Ovary (tissue), 9 donors: Measurements from ENCODE around the gene MED13. TPM values are rescaled to one million over a fixed set of nuclear protein-coding genes. Genes with fewer than 3 reads are reported as not detected.
"Not testable (repeated sequence)": the region's sequence is repeated elsewhere in the genome, so short reads cannot be mapped to it uniquely, and the experiment has no call there.

ENCODE experiments used
- DNase-seq, 5 donors: peaks; one replicate each; pipeline ENCODE4 v3.0.0-alpha.2; 2019 to 2020
- H3K27ac ChIP-seq, 2 donors: fragments of 200-600 bp; one replicate each; pipeline versions ENCODE4 v1.5.1 to v1.8.0; 2019 to 2022
- H3K27me3 ChIP-seq: fragments of 200-600 bp; one replicate; pipeline ENCODE4 v1.8.0; 2022
- H3K36me3 ChIP-seq: fragments of 200-600 bp; sonication (generic); one replicate; pipeline ENCODE4 v1.5.1; 2019
- H3K4me1 ChIP-seq: one replicate; pipeline ENCODE4 v1.8.1; 2013; ENCODE audit warnings: mild to moderate bottlenecking, moderate library complexity; ENCODE audit not compliant: insufficient read depth
- H3K4me3 ChIP-seq: fragments of 200-600 bp; sonication (generic); one replicate; pipeline ENCODE4 v1.5.1; 2017
- H3K9me3 ChIP-seq, 2 donors: fragments of 200-600 bp in 1 of 2; sonication (generic) in 1 of 2; one replicate each; pipeline versions ENCODE4 v1.5.1 to v1.8.1; 2013 to 2019; ENCODE audit warnings: mild to moderate bottlenecking in 1 of 2, moderate library complexity in 1 of 2
- EP300 ChIP-seq: sonication (generic); formaldehyde crosslinking; IDR thresholded peaks from one replicate; pipeline ENCODE4 v1.6.1; 2017; ENCODE audit warnings: antibody characterized with exemption
- POLR2A ChIP-seq: fragments of 450-650 bp; IDR thresholded peaks from one replicate; pipeline ENCODE4 v1.6.1; 2017; ENCODE audit warnings: antibody characterized with exemption, mild to moderate bottlenecking, moderate library complexity
- WGBS, 3 donors: extraction: QIAGEN DNeasy Blood & Tissue Kit in 1 of 3; methylation state at CpG; one replicate each; pipeline versions ENCODE4 v1.1.5 to v1.1.7; 2013 to 2017; 5-methylcytosine and 5-hydroxymethylcytosine counted together
- intact Hi-C, 4 donors: fragments of 100-400 bp; cut with DNase I; formaldehyde crosslinking; loops; one replicate each; pipeline versions ENCODE4 v1.11.0 to v1.15.1; 2022 to 2023
- polyA plus RNA-seq, 2 donors: library from polyadenylated mRNA; stranded (reverse); fragments of 200-250 nt in 1 of 2; fragments of 350-450 nt in 1 of 2; fragmentation: Illumina TruSeq in 1 of 2; extraction: RNeasy Lipid Tissue Mini Kit (QIAGEN cat#74804) in 1 of 2; gene quantifications; one replicate each; pipeline ENCODE4 v1.2.3, GENCODE V29; 2013 to 2014
- total RNA-seq, 7 donors: library from RNA; depleted of rRNA in 2 of 7; stranded (reverse); fragments of >200 nt in 2 of 7; fragmentation: NEBNext Ultra II Directional in 3 of 7; extraction: Animal tissue kit (Norgen Biotek cat#: 25700) in 3 of 7; gene quantifications; one replicate each; pipeline versions ENCODE4 v1.1.0 to v1.2.4, GENCODE V29; 2016 to 2023
- TF ChIP-seq, protein P1 (sequence below), 3 donors: fragments of 450-650 bp in 2 of 3; fragments of 200-600 bp in 1 of 3; IDR thresholded peaks; one replicate each; pipeline versions ENCODE4 v1.5.1 to v1.8.0; 2016 to 2022; ENCODE audit warnings: antibody characterized with exemption in 3 of 3, mild to moderate bottlenecking in 1 of 3
- donor health status: DM: no; HTN: no; CAD: no; lungs with moderate emphysema.
- donor health status: DM: no; HTN: no; CAD: no.
- donor health status: Bipolar disorder and iron deficiency.
- donor health status: DM: yes; HTN: yes; CAD: no.
- donor health status: DM: no; HTN: no; CAD: no.
- donor health status: DM: yes; HTN: yes; CAD: no.

MED13 gene
- total and polyA plus RNA-seq, 9 donors: 10.4 to 85.1 (median 55.8) TPM

DNA sequence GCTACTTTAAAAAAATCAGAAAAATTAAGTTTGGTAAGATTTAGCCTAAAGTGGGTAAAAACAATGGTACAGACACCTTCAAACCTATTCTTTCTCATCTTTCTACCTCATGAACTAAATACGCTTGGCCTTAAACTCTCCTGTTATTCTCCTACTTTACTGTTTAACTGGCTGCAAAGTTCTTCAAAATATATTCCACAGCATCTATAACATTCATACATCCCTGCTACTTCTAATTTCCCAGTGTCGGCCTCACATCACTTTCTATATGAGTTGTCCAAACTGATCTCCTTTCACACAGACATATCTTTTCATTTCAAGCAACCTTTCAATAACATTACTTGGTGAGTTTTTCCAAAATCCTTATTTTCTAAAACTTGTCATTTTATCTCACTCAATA lies 64.0 kb downstream of the MED13 start:
- 98 to 99% (median 99%) methylated on average over 2 of the region's 2 CpGs for WGBS, 3 donors

DNA sequence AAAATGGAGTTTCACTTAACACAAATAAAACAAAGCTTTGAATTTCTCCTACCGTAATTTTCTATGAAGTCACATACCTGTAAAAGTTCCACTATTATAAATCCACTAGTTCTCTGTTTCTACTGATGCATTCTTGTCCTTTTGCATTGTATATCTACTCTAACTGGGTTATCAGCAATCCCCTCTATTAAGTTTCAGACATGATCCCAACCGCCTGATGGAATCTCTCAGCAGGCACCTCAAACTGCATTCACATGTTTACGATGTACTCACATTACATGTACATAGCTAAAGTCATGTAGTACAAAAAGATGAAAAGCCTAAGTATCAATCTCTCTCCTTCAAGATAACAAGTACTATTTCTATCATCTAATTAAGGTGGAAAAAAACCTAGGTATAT lies 64.9 kb downstream of the MED13 start:
- peaks cover 2% of the 10 kb centered on the region for H3K4me1 ChIP-seq
- TF ChIP-seq POLR2A: no peak
- TF ChIP-seq, protein P1, sequence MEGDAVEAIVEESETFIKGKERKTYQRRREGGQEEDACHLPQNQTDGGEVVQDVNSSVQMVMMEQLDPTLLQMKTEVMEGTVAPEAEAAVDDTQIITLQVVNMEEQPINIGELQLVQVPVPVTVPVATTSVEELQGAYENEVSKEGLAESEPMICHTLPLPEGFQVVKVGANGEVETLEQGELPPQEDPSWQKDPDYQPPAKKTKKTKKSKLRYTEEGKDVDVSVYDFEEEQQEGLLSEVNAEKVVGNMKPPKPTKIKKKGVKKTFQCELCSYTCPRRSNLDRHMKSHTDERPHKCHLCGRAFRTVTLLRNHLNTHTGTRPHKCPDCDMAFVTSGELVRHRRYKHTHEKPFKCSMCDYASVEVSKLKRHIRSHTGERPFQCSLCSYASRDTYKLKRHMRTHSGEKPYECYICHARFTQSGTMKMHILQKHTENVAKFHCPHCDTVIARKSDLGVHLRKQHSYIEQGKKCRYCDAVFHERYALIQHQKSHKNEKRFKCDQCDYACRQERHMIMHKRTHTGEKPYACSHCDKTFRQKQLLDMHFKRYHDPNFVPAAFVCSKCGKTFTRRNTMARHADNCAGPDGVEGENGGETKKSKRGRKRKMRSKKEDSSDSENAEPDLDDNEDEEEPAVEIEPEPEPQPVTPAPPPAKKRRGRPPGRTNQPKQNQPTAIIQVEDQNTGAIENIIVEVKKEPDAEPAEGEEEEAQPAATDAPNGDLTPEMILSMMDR (IDR thresholded peaks at IDR 0.05): no peak
- TF ChIP-seq EP300: no peak

More for the DNA sequence above, 64.0 kb downstream of the MED13 start:
- Histone ChIP-seq H3K9me3 (no peaks in the 10 kb centered on the region), H3K27ac (no peak overlapping the region), H3K36me3 (no peaks in the 10 kb centered on the region), H3K4me3 (no peak overlapping the region), H3K4me1 (peaks cover 4% of the 10 kb centered on the region), H3K27me3 (no peaks in the 10 kb centered on the region)
- TF ChIP-seq POLR2A: no peak
- TF ChIP-seq, protein P1 (IDR thresholded peaks at IDR 0.05): no peak
- TF ChIP-seq EP300: no peak
- intact Hi-C loops: no loop called here
- no peak for DNase-seq

DNA sequence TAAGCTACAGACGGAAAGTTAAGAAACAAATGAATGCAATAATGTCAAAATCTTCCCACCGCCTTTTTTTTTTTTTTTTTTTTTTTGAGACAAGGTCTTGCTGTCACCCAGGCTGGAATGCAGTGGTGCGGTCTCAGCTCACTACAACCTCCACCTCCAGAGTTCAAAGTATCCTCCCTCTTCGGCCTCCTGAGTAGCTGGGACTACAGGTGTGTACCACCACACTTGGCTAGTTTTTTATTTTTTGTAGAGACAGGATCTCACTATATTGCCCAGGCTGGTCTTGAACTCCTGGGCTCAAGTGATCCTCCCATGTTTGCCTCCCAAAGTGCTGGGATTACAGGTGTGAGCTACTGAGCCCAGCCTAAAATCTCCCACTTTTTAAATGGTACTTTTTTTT lies 66.5 kb downstream of the MED13 start:
- H3K4me3 ChIP-seq, H3K9me3 ChIP-seq, H3K36me3 ChIP-seq, DNase-seq, intact Hi-C loops, H3K27me3 ChIP-seq, H3K27ac ChIP-seq, H3K4me1 ChIP-seq: not testable (repeated sequence)
- WGBS, 3 donors: 88 to 96% (median 91%) methylated on average over 4 of the region's 4 CpGs

More for the DNA sequence above, 64.9 kb downstream of the MED13 start:
- Histone ChIP-seq H3K36me3 (no peaks in the 10 kb centered on the region), H3K4me3 (no peak overlapping the region), H3K27me3 (no peaks in the 10 kb centered on the region), H3K9me3 (no peaks in the 10 kb centered on the region), H3K27ac (no peak overlapping the region)
- 94 to 96% (median 94%) methylated on average over 3 of the region's 3 CpGs for WGBS, 3 donors
- no peak for DNase-seq
- intact Hi-C loops: no loop called here

DNA sequence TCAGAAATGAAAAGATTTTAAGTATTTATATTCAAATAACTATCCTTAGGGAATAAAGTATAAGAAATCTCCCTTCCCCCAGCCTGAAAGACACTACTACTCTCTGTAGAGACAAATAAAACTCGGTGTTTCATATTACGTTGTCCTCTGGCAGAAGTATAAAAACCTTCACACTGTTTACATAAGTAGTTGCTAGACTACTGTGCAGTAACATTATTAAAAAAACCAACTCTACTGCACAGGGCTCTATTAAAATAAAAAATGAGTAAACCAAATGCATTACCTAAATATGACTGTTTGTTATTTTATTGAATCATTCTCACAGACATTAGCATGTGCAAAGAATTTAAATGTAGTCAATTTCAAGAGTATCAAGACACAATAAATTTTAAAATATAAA lies 67.4 kb downstream of the MED13 start:
- no peak for DNase-seq
- no peaks in the 10 kb centered on the region for H3K36me3 ChIP-seq
- no peak overlapping the region for H3K4me3 ChIP-seq
- H3K9me3 ChIP-seq: no peaks in the 10 kb centered on the region
- peaks cover 2% of the 10 kb centered on the region for H3K4me1 ChIP-seq
- no peak overlapping the region for H3K27ac ChIP-seq
- TF ChIP-seq, protein P1 (IDR thresholded peaks at IDR 0.05): no peak
- TF ChIP-seq EP300: no peak
- no peak for TF ChIP-seq POLR2A
- WGBS, 3 donors: 5 to 13% (median 10%) methylated on average over 2 of the region's 2 CpGs
- intact Hi-C loops: no loop called here
- H3K27me3 ChIP-seq: no peaks in the 10 kb centered on the region

DNA sequence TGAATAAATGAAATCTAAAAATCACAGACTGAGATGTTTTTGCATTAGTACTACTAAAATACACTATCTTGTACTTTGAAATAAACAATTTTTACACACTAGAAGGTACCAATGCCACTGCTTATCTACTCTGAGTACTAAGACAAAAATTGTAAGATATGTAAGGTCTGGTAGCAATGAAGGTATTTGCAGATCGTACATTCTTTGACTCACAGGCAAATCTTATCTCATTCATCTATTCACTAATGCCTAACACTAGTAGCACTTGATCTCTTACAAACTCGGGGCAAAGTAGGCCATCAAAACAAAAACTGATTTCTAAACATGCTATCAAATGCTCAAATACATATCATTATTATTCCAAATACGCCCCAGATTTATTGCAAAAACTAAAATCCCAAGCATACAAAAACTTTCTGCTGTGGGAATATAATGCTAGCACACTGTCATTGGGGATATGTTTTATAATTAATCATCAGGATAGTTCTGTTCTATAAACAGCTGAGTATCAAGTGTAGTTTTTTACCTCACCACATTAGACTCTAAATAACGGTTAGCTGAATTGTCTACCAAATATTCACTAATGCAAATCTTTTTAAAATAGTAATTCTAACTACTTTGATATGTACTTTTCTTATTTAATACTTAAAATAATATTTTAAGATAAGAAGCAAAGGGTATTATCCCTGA lies 68.0 kb downstream of the MED13 start:
- WGBS, 3 donors: 71 to 84% (median 82%) methylated on average over 4 of the region's 4 CpGs
- no peak overlapping the region for H3K4me3 ChIP-seq
- no peak for TF ChIP-seq POLR2A
- TF ChIP-seq, protein P1 (IDR thresholded peaks at IDR 0.05): no peak
- no peak for TF ChIP-seq EP300
- H3K36me3 ChIP-seq: no peaks in the 10 kb centered on the region
- no peaks in the 10 kb centered on the region for H3K9me3 ChIP-seq
- no peak overlapping the region for H3K27ac ChIP-seq
- intact Hi-C loops: no loop called here
- no peak for DNase-seq
- H3K27me3 ChIP-seq: no peaks in the 10 kb centered on the region
- peaks cover 2% of the 10 kb centered on the region for H3K4me1 ChIP-seq
